ENCODE results near the gene FIGNL1.
"Not testable (repeated sequence)": the region's sequence is repeated elsewhere in the genome, so short reads cannot be mapped to it uniquely, and the experiment has no call there.

FIGNL1 gene

GRCh38 chr7:50470250-50471163, 20.4 kb upstream of the FIGNL1 start:
- DNase-seq, result peak; percentile 78

GRCh38 chr7:50469181-50469580, 19.0 kb upstream of the FIGNL1 start:
- no peak for DNase-seq

GRCh38 chr7:50467817-50468610, 17.9 kb upstream of the FIGNL1 start:
- DNase-seq, result peak; percentile 82

GRCh38 chr7:50466815-50467585, 16.9 kb upstream of the FIGNL1 start:
- no peak for DNase-seq

- DNase-seq, result no peak
Observed at GRCh38 chr7:50463035-50463434, 12.9 kb upstream of the FIGNL1 start.

GRCh38 chr7:50462361-50462760, 12.2 kb upstream of the FIGNL1 start:
- DNase-seq, result no peak

GRCh38 chr7:50461695-50462094, 11.5 kb upstream of the FIGNL1 start:
- no peak for DNase-seq

GRCh38 chr7:50459183-50459582, 9.0 kb upstream of the FIGNL1 start:
- not testable (repeated sequence) for DNase-seq

GRCh38 chr7:50458651-50459050, 8.5 kb upstream of the FIGNL1 start:
- DNase-seq, result not testable (repeated sequence)

- no peak for DNase-seq
Observed at GRCh38 chr7:50456371-50457123, 6.4 kb upstream of the FIGNL1 start.

- no peak for DNase-seq
Observed at GRCh38 chr7:50455658-50456057, 5.5 kb upstream of the FIGNL1 start.

- DNase-seq, result no peak
Observed at GRCh38 chr7:50454968-50455367, 4.8 kb upstream of the FIGNL1 start.

GRCh38 chr7:50450590-50451032, 461 bp upstream of the FIGNL1 start:
- DNase-seq, result no peak

GRCh38 chr7:50449501-50449880, 659 bp downstream of the FIGNL1 start:
- DNase-seq, result peak; percentile 31

GRCh38 chr7:50448823-50449222, 1.3 kb downstream of the FIGNL1 start:
- no peak for DNase-seq

GRCh38 chr7:50446542-50446960, 3.6 kb downstream of the FIGNL1 start:
- no peak for DNase-seq

- no peak for DNase-seq
Observed at GRCh38 chr7:50436133-50436806, 13.9 kb downstream of the FIGNL1 start.

GRCh38 chr7:50431722-50432305, 18.3 kb downstream of the FIGNL1 start:
- no peak for DNase-seq

- no peak for DNase-seq
Observed at GRCh38 chr7:50431316-50431715, 18.8 kb downstream of the FIGNL1 start.

- no peak for DNase-seq
Observed at GRCh38 chr7:50428911-50429310, 21.2 kb downstream of the FIGNL1 start.

- no peak for DNase-seq
Observed at GRCh38 chr7:50427518-50427917, 22.6 kb downstream of the FIGNL1 start.

Measured in NCI-H510A treated with DMSO at 0.1 percent for 48 hours (cell line).